HG03378 (cell line): ENCODE data around the gene EVX2.
A peak's percentile ranks its signal among the peaks of the same experiment; 100 is the strongest.

Source experiments
- ATAC-seq: cut with Tn5 transposase; IDR thresholded peaks from one replicate; pipeline ENCODE4 v1.9.1; 2021; ENCODE audit warnings: mild to moderate bottlenecking, moderate library complexity; ENCODE audit not compliant: unreplicated experiment

The EVX2 gene

DNA sequence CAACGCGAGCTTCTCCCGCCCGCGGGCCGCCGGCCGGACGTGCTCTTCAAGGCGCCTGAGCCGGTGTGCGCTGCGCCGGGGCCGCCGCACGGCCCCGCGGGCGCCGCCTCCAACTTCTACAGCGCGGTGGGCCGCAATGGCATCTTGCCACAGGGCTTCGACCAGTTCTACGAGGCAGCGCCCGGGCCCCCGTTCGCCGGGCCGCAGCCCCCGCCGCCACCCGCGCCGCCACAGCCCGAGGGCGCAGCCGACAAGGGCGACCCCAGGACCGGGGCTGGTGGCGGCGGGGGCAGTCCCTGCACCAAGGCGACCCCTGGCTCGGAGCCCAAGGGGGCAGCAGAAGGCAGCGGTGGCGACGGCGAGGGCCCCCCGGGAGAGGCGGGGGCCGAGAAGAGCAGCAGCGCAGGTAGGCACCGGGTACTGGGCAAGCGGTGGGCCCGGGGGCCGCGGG, 24.0 kb upstream of the EVX2 start:
- no peak for ATAC-seq

DNA sequence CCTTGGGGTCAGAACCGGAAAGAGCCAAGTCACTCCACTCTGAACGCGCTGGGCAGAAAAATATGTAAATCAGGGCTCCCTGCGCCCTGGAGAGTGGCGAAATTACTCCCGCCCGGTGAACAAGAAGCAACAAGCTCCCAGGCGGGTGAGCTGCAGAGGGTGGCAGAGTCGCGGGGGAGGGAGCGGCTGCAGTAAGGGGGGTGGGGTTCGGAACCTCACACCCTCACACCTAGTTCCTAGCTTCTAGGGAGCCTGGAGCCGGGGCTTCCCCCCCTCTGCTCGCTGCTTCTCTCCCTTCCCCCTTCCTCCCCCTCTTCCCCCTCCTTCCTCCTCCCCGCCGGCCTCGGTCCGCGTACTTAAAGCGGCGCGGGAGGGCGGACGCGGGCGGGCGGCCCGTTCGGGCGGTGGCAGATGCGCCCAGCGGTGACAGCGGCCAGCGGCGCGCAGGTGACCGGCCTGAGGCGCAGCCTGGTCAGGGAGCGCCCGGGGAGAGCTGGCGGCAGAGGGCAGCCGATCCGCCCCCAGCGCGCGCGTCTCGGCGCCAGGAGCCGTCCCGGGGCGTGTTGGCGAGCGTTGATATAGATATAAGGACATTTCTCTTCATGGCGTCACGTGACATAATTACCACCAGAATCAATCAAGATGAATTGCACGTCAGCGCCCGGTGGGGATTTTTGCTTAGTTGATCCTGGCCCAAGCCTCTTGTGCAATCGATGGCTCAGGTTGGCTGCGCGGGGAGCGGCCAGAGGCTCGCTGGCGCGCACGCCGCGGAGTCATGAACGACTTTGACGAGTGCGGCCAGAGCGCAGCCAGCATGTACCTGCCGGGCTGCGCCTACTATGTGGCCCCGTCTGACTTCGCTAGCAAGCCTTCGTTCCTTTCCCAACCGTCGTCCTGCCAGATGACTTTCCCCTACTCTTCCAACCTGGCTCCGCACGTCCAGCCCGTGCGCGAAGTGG, 23.1 kb upstream of the EVX2 start, which contains the start of gene HOXD11:
HOXD11 (plus strand) TSS at position 700 of the 959 bp plus-strand sequence; CDS start at position 776, 76 bp downstream.
- ATAC-seq = no peak

DNA sequence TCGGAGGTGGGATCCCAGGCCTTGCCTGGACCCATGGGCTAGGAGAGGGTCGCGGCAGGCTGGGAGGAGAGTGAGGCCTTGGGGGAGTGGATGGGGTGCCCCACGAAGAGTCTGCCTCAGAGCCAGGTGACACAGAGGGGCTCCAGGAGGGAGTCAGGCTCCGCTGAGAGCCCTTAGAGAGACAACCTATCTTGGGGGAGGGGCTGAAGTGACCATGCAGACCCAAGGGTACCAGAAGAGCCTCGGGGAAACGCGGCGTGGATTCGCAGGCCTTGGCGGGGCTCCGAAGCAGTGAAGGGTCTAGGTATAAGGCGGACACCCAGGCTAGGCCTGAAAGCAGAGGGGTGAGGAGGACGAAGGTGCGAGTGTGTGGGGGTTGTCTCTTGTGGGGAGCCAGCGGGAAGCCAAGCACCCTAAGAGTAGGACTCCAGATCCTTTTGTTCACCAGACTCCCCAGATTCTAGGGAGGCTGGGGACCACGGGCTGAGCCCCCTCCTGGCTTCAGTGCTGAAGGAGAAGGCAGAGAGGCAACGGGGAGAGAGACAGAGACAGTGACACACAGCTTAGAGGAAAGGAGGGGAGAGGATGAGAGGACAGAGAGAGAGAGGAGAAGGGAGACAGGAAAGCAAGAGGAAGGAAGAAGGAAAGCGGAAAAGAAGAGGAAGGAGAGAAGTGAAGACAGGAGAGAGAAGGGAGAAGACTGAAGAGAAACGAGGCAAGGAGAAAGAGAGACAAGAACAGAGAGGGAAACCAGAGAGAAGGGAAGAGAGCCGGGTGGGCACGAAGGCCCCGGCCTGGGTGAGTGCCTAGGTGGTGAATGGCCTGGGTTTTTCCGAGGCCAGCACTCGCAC, 22.2 kb upstream of the EVX2 start:
- ATAC-seq = no peak

DNA sequence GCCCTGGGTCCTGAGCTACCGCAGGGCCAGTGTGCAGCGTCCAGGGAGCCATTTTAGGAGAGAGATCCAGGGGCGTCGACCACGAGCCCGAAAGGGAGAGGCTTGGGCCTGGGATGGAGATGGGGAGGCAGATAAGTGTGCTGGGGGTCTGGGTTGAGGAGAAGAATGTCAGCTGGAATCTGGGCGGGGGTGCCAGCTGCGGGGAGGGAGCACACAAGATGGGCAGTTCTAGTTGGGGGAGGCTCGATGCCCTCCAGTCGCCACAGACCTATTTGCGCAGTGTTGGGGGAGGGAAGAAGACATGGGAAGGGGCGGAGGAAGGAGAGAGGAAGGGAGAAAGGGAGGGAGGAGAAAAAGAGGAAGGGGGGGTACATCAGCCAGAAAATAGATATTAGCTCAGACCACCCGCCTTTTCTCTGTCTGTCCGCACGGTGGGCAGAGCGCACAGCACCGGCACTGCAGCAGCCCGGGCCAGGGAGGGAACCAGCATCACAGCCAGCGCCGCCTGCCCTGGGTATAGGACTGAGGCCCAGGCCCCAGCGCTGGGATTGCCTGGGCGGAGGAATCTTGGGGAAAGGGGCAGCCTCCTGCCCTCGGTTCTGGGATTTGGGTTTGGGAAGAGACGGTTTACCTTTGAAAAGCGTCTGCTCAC, 21.4 kb upstream of the EVX2 start:
- no peak for ATAC-seq

DNA sequence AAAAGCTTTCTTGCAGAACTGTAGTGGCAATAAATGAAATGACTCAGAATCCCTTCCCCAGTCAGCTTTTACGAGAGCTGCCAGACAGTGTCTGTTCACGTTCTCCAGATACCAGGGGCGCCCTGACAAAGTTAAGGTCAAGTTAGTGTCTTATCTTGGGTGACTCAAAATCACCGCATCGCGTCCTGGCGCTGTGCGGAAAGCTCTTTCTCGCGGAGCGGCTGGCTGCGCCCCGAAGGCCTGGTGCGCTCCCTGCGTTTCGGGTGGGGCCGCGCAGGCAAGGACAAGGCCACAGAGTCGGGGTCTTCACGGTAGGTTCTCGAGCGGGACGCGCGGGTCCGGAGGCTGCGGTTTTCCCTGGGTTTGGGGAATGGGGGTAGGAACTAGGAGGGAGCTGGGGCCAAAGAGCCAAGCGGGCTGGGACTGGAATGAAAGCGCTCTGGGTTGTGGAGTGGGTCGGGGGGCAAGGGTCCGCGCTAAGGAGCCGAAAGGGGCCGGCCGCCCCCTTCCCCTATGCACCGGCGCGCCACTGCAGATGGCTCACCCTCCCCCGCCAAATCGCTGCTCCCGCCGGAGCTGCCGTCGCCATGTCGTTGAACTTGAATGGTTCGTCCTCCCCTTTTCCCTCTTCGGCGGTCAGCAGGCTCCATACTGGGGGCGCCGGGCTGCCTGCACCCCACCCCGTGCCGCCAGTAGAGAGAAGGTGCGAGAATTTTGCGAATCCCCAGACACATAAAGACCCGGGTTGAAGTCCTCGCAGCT, 20.7 kb upstream of the EVX2 start:
- no peak for ATAC-seq

DNA sequence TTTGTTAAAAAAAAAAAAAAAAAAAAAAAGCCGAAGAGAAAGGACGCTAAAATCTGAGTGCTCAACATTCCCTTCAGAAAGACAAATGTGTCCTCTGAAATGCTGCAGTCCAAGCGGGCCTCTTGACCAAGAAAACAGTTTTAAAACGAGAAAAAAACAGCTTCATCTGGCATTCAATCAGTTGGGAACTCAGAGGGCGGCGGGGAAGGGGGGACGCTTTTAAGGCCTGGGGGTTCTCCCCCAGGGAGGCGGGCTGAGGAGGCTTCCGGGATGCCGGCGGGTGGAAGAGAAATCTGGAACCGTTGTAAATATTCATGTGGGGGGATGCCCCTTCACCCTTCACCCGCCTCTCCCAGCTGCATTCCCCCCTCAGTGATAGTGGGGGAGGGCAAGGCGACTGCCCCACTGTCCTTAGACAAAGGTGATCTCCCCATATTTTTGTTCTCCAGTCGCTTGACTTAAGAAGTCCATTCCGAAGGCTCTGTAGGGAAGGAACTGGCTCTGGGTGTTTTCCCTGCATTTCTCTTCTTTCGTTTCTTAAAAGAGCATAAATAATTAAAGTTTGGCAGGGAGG, 20.1 kb upstream of the EVX2 start:
- no peak for ATAC-seq

DNA sequence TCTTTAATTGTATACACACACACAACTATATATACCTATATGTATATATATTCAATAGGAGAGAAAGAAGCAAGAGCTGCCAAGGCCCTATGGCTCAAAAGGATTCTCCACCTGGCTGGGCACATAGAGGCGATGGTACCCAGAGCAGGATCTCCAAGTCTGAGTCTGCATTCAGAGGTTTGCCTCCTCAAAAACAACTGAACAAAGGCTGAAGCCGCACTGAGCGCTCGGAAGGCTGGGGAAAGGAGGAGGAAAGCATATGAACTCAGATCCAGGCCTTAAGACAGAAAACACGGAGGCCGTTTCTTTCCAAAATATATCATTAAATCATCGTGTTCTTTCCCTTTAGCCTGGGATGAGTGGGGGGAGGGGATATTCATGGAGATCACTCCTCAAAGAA, 19.4 kb upstream of the EVX2 start:
- no peak for ATAC-seq

DNA sequence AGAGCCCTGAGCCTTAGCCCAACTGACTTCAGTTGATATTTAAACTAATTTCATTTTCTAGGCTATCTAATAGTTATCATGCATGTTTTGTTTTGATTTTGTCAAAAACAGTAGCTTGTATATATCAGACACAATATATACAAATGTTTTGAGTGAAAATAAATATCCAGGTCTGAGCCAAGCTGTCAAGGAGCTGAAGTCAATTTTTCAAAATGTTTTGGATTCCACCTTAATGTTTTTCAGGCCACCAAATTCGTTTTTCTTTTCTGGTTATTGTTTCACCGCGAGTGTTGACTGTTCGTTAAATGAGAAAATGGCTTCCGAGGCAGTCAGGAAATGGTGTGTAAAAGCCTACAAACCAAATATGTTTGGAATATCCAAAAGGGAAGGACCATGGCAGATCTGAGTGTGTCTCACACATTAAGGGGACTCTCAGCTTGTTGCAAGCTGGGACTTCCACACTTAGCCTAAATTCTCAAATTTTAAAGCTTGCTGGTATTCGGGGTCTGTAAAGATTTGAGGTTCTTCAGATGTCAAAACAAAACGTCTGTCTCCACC, 18.6 kb upstream of the EVX2 start:
- ATAC-seq = no peak

DNA sequence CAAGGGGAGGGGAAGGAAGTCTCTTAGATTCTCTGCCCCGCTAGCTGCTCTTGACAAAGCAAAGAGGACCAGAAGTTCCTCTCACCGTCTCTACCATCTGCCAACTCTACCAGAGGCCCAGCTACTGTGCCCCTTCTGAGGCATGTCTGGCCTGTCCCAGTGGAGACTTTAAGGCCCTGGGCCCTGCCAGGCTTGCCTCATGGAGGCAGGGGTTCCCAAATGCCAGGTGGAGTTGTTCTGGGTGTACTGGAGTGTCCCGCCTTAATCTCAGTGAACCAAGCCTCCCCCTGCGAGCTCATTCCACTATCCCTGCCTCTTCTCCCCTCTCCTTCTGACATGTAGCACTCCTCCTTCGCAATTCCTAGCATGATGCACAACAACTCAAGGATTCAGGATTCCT, 18.1 kb upstream of the EVX2 start:
- no peak for ATAC-seq

DNA sequence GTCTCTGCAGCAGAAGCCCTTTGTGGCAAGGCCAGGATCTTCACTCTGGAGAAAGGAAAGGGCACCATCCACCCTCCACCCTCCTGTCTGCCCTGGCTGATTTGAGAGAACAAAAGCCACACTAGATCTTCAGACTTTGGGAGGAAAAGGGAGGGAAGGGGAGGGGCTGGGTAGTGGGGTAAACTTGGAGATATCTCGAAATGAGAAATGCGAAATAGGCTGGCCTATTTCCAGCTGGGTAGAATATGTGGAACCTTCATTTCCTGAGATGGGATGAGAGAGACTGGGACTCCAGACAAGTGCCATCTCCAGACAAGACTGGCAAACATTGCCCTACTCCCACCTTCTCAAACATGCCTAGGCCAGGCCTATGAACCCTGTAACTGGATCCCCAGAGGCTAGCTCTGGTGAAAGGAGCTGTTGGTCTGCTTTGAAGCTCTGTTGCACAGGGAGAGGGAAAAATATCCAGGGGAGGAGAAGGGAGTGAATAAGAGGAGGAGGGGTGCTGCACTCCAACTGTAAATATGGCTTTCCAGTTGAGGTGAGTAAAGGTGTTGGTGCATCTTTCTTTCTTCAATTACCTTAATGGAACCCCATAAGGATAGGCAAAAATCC, 17.6 kb upstream of the EVX2 start:
- ATAC-seq = no peak

DNA sequence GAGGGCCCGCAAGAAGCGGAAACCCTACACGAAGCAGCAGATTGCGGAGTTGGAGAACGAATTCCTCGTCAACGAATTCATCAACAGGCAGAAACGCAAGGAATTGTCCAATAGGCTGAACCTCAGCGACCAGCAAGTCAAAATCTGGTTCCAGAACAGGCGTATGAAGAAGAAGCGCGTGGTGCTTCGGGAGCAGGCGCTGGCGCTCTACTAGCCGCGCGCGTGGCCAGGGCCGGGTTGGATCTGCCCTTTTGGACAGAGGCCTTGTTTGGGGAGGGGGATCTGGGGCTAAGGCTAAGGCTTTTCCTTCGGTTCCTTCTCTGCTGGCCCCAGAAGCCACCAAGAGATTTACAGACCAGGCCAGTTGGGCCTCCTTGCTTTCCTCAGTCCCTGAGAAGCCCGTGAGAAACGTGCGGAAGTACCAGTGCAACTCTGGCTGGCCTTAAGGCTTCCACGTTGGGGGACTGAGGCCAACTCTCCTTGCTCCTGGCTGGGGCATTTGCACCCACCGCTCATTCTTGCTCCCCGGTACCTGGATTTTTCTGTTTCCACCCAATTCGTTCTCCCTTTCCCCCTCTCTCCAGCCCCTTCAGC, 16.9 kb upstream of the EVX2 start:
- ATAC-seq = no peak

DNA sequence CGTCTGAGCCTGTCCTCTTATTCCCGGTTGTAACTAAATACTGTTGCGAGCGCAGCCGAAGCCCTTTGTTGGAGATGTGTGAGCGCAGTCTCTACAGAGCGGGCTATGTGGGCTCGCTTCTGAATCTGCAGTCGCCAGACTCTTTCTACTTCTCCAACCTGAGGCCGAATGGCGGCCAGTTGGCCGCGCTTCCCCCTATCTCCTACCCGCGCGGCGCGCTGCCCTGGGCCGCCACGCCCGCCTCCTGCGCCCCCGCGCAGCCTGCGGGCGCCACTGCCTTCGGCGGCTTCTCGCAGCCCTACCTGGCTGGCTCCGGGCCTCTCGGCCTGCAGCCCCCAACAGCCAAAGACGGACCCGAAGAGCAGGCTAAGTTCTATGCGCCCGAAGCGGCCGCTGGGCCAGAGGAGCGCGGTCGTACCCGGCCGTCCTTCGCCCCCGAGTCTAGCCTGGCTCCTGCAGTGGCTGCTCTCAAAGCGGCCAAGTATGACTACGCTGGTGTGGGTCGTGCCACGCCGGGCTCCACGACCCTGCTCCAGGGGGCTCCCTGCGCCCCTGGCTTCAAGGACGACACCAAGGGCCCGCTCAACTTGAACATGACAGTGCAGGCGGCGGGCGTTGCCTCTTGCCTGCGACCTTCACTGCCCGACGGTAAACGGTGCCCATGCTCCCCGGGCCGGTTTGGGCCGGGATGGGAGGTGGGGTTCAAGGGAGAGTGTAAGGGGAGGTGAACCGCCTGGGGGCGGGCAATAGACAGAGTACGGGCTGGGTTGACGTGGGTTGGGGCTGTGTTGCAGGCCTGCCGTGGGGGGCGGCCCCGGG, 16.2 kb upstream of the EVX2 start, which contains the start of gene HOXD12:
HOXD12 (plus strand) TSS at position 68 of the 819 bp plus-strand sequence; CDS start at position 75, 7 bp downstream.
- no peak for ATAC-seq

DNA sequence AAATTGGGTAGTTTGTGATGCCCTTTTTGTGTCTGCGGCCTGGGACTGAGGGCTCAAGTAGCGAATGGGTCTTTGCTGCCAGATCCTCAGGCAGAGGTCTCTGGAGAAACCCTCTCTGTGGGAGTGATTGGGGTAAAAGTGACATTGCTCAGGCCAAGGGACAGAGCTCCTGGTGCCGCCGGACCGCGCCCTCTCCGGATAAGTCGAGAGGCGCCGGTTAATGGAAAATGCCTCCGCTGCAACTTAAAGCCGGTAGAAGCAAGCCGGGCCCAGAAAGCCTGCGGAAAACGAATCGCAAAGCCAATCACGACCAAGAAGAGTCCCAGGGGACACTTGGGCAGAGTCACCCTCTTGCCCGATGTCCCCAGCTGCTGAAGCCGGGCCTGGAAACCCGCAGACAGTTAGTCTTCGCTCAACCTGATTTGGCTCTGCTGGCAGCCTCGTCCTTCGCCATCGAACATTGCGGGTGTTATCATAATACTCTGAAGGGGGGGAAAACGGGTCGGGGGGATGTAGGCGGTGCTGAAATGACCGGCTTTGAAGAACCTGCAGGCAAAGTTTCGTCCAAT, 15.5 kb upstream of the EVX2 start:
- ATAC-seq = no peak

DNA sequence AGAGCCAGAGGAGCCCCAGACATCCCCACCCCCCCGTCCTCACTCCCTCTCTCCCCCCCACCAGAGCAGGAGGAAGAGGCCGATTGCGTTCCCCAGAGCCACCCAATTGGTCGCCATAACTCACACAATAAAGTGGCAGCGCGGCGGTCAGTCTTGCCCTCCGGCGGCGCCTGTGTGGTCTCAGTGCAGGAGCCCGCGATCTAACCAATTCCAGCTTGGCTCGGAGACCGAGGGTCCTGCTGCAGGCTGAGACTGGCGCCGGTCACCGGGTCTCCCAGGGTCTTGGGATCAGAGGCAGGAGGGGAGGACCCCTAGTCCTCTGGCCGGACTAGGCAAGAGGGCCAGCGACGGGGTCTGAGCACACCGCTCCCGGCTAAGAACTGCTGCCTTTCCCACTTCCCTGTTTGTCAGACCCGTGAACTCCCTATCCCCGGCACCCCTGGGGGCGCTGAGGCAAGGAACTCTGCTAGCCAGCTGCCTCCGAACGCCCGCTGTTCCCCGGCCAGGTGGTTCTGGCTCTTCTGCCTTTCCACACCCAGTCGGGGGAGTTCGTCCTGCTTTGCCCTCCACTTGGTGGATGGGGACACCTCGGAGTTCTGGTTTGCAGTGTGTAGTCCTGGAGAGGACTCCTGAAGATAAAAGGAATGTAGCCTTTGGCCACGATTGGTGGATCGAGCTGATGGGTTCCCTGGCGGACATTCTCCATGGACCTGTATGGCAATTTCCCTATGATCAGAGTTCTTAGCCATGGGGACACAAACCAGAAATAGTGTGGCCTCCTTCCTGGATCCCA, 14.8 kb upstream of the EVX2 start:
- no peak for ATAC-seq

DNA sequence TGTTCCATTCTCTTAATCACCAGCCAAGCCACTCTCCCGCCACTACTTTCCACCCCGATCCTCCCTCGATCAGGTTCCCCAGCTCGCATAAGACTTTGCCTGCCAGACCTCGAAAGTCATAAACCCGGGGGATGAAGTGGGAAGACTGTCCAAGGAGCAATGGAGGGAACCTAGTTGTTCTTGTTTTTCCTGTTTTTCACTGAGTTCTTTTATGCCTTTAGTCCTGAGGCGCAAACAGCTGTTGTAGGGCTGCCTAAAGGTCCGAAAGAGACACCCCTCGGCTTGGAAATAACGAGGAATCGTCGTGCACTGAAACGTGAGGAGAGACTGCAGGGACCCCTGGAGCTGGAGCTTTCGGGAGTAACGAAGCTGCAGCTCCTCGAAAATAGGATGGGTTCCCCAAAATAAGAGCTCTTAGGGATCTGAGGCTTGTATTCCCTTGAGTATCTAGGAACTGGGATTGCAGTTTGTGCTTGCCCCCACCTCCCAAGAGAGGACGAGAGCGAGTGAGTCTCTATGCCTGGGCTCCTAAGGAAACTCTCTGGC, 14.1 kb upstream of the EVX2 start:
- no peak for ATAC-seq

DNA sequence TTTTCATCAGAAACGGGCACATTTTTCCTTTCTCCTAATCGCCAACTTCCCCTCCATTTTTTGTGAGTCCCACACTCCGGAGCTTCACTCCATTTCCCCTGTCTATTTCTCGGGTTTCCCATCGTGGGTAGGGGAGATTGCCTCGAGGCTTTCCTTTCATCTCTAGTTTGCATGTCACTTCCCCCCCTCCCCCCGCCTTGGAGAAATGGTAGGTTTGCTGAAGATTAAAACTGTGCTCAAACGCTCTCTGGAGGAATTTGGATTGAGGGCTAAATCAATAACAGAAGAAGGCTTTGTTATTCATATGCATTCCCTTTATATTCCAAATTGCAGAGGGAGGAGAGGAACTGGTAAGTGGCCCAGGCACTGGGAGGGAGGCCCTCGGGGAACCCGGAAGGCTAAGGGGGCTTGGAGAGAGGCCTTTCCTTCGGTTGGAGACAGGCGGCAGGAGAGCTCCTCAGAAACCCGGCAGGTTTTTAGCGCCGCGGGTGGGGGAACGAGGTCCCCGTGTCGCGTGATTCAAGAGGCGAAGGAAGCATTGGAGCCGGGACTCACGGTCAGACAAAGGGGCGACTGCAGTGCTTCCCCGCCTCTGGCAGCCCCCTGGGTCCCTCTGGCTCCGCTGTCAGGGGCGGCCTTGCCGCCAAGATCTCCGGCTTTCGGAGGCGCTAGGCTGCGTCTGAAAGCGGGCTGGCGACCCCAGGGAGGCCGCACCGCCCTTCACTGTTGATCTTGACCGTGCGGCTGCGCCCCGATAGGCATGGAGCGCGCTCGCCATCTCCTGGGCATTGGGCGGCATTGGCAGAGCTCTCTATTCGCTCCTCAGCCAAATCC, 13.4 kb upstream of the EVX2 start:
- ATAC-seq = peak; percentile 71
